Thyroid gland (tissue), 4 donors: ENCODE data around the gene MEGF10.

ENCODE experiments used
- POLR2A ChIP-seq, 2 donors: fragments of 450-650 bp; IDR thresholded peaks; one replicate each; pipeline ENCODE4 v1.6.1; 2017; ENCODE audit warnings: antibody characterized with exemption in 2 of 2, mild to moderate bottlenecking in 2 of 2, moderate library complexity in 1 of 2
- TF ChIP-seq, protein P1 (sequence below), 6 experiments: fragments of 200-600 bp in 3 of 6; fragments of 450-650 bp in 3 of 6; sonication (generic) in 3 of 6; IDR thresholded peaks; one replicate each; pipeline ENCODE4 v1.5.1; 2016 to 2019; ENCODE audit warnings: antibody characterized with exemption in 6 of 6, mild to moderate bottlenecking in 2 of 6, inconsistent platforms in 1 of 6, moderate library complexity in 1 of 6

- TF ChIP-seq, protein P1, sequence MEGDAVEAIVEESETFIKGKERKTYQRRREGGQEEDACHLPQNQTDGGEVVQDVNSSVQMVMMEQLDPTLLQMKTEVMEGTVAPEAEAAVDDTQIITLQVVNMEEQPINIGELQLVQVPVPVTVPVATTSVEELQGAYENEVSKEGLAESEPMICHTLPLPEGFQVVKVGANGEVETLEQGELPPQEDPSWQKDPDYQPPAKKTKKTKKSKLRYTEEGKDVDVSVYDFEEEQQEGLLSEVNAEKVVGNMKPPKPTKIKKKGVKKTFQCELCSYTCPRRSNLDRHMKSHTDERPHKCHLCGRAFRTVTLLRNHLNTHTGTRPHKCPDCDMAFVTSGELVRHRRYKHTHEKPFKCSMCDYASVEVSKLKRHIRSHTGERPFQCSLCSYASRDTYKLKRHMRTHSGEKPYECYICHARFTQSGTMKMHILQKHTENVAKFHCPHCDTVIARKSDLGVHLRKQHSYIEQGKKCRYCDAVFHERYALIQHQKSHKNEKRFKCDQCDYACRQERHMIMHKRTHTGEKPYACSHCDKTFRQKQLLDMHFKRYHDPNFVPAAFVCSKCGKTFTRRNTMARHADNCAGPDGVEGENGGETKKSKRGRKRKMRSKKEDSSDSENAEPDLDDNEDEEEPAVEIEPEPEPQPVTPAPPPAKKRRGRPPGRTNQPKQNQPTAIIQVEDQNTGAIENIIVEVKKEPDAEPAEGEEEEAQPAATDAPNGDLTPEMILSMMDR (IDR thresholded peaks at IDR 0.05): no peak
- TF ChIP-seq POLR2A (IDR thresholded peaks at IDR 0.05): no peak
These were observed 15.4 kb downstream of the MEGF10 start for GRCh38 chr5:127306036-127306435.
